Uterus (tissue), 2 donors: Measurements from ENCODE around the gene EIF3A.

Experiments used
- CTCF ChIP-seq, 4 experiments: fragments of 200-600 bp in 2 of 4; fragments of 450-650 bp in 2 of 4; sonication (generic) in 2 of 4; IDR thresholded peaks; one replicate each; pipeline ENCODE4 v1.5.1; 2016 to 2019; ENCODE audit warnings: antibody characterized with exemption in 4 of 4, mild to moderate bottlenecking in 2 of 4, moderate library complexity in 1 of 4
- POLR2A ChIP-seq, 2 donors: fragments of 450-650 bp; IDR thresholded peaks; one replicate each; pipeline ENCODE4 v1.6.1; 2016; ENCODE audit warnings: antibody characterized with exemption in 2 of 2, mild to moderate bottlenecking in 1 of 2, moderate library complexity in 1 of 2

GRCh38 chr10:119045561-119045960 is 35.1 kb downstream of the EIF3A start:
- TF ChIP-seq CTCF (IDR thresholded peaks at IDR 0.05) = no peak
- no peak for TF ChIP-seq POLR2A (IDR thresholded peaks at IDR 0.05)
